Caco-2 (cell line): ENCODE results near the gene LARP1B. TPM values are rescaled to one million over a fixed set of nuclear protein-coding genes. Genes with fewer than 3 reads are reported as not detected.
A peak's percentile ranks its signal among the peaks of the same experiment; 100 is the strongest.
"Not testable (repeated sequence)": the region's sequence is repeated elsewhere in the genome, so short reads cannot be mapped to it uniquely, and the experiment has no call there.

Experiments
- BruUV-seq: library from RNA; stranded (reverse); fragments of 400-500 nt; replicated peaks from 2 replicates; lab custom pipeline; 2021; lab: Mats Ljungman, UMichigan
- CTCF ChIA-PET: fragments of 300-600 bp; sonication (Branson Sonifier 250); formaldehyde crosslinking; loops from one replicate; lab custom pipeline; 2022; ENCODE audit warnings: antibody characterized with exemption; lab: Charles Lee
- POLR2A ChIA-PET: fragments of 300-600 bp; sonication (Branson Sonifier 250); formaldehyde crosslinking; loops from one replicate; lab custom pipeline; 2022; ENCODE audit warnings: antibody characterized with exemption; lab: Charles Lee
- DNase-seq, 2 experiments: peaks; one replicate each; pipeline versions ENCODE4 v3.0.0 to v3.0.0-alpha.2; 2020 to 2022
- H3K27me3 ChIP-seq: replicated peaks from 2 replicates; pipeline ENCODE4 v1.6.0; 2011; ENCODE audit warnings: low read length; ENCODE audit not compliant: control insufficient read depth, insufficient read depth
- H3K36me3 ChIP-seq: 2 replicates; pipeline ENCODE4 v1.5.1; 2011; ENCODE audit warnings: low read length; ENCODE audit not compliant: control insufficient read depth, insufficient read depth
- H3K4me1 ChIP-seq: fragments of 250-450 bp; sonication (Bioruptor Pico); 2 replicates; pipeline ENCODE4 v1.5.1; 2020; ENCODE audit warnings: mild to moderate bottlenecking
- H3K4me3 ChIP-seq: 2 replicates; pipeline ENCODE4 v1.5.1; 2011; ENCODE audit warnings: low read depth, mild to moderate bottlenecking, control low read depth, low read length
- H3K9me3 ChIP-seq: fragments of 250-450 bp; sonication (Bioruptor Pico); 2 replicates; pipeline ENCODE4 v1.5.1; 2020; ENCODE audit warnings: mild to moderate bottlenecking, moderate library complexity
- H3K27ac Mint-ChIP-seq: one replicate; pipeline ENCODE4 v1.8.0; 2022; ENCODE audit warnings: mixed read lengths; ENCODE audit not compliant: unreplicated experiment
- H3K27me3 Mint-ChIP-seq: one replicate; pipeline ENCODE4 v1.8.0; 2022; ENCODE audit warnings: mixed read lengths; ENCODE audit not compliant: insufficient read depth, unreplicated experiment
- H3K36me3 Mint-ChIP-seq: one replicate; pipeline ENCODE4 v1.8.0; 2022; ENCODE audit warnings: mild to moderate bottlenecking, mixed read lengths; ENCODE audit not compliant: insufficient read depth, unreplicated experiment
- H3K4me1 Mint-ChIP-seq: one replicate; pipeline ENCODE4 v1.8.0; 2022; ENCODE audit warnings: low read depth, mixed read lengths; ENCODE audit not compliant: unreplicated experiment
- H3K4me3 Mint-ChIP-seq: one replicate; pipeline ENCODE4 v1.8.0; 2022; ENCODE audit warnings: mild to moderate bottlenecking, moderate library complexity, mixed read lengths; ENCODE audit not compliant: unreplicated experiment
- H3K9me3 Mint-ChIP-seq: one replicate; pipeline ENCODE4 v1.8.0; 2022; ENCODE audit warnings: mixed read lengths; ENCODE audit not compliant: unreplicated experiment
- CTCF ChIP-seq, 2 experiments: fragments of 200-600 bp in 1 of 2; IDR thresholded peaks; 1 replicate in 1 of 2; 2 replicates in 1 of 2; pipeline versions ENCODE4 v1.5.1 to v1.8.0; 2011 to 2022; ENCODE audit warnings: antibody characterized with exemption in 1 of 2, control low read depth in 1 of 2, inconsistent platforms in 1 of 2, low read depth in 1 of 2, low read length in 1 of 2, mild to moderate bottlenecking in 1 of 2, moderate library complexity in 1 of 2; ENCODE audit not compliant: insufficient read depth in 1 of 2, severe bottlenecking in 1 of 2, unreplicated experiment in 1 of 2
- intact Hi-C: fragments of 100-400 bp; cut with micrococcal nuclease; formaldehyde crosslinking; loops from one replicate; pipeline ENCODE4 v1.10.0; 2022; ENCODE audit not compliant: unreplicated experiment
- total RNA-seq: library from RNA; stranded (reverse); gene quantifications from 2 replicates; pipeline ENCODE4 v1.2.3, GENCODE V29; 2022

The LARP1B gene
- total RNA-seq, 1 experiment from 2014 or later = 23.6 TPM

DNA sequence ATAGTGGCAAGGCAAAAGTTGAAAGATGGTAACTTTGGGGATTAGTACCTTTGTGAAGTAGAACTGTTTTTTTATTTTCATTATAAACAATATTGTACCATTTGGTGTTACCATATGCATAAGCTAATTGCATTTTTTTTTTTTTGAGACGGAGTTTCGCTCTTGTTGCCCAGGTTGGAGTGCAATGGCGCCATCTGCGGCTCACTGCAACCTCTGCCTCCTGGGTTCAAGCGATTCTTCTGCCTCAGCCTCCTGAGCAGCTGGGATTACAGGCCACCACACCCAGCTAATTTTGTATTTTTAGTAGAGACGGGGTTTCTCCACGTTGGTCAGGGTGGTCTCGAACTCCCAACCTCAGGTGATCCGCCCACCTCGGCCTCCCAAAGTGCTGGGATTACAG is 9.9 kb upstream of the LARP1B start:
- H3K27ac Mint-ChIP-seq, H3K27me3 ChIP-seq, H3K4me3 ChIP-seq, H3K36me3 Mint-ChIP-seq, DNase-seq, BruUV-seq, H3K9me3 ChIP-seq, H3K4me3 Mint-ChIP-seq, CTCF ChIA-PET, H3K9me3 Mint-ChIP-seq, H3K36me3 ChIP-seq, H3K4me1 Mint-ChIP-seq, H3K27me3 Mint-ChIP-seq, H3K4me1 ChIP-seq: not testable (repeated sequence)
- TF ChIP-seq CTCF (IDR thresholded peaks at IDR 0.05; ENCODE audit: insufficient read depth in 1 of 2, low read depth in 1 of 2, low read length in 1 of 2, severe bottlenecking in 1 of 2, unreplicated experiment in 1 of 2) = peak in 1 of 2 experiments; percentile 19
- POLR2A ChIA-PET = interaction anchor here (1.3 kb wide), 1 partner anchor 9 kb away, joined by 3 read pairs; the partner anchor contains the start of gene LARP1B
- intact Hi-C loops = loop anchor here (10.0 kb wide), 1 partner anchor 246 kb away; no protein-coding TSS in a partner anchor

GRCh38 chr4:128054907-128055306 is 6.2 kb upstream of the LARP1B start:
- H3K27me3 ChIP-seq, POLR2A ChIA-PET, H3K4me1 Mint-ChIP-seq, H3K36me3 ChIP-seq, DNase-seq, H3K27me3 Mint-ChIP-seq, H3K9me3 Mint-ChIP-seq, H3K27ac Mint-ChIP-seq, H3K4me3 ChIP-seq, H3K36me3 Mint-ChIP-seq, H3K9me3 ChIP-seq, BruUV-seq, H3K4me1 ChIP-seq, CTCF ChIA-PET, H3K4me3 Mint-ChIP-seq: not testable (repeated sequence)
- intact Hi-C loops = loop anchor here (10.0 kb wide), 1 partner anchor 250 kb away; no protein-coding TSS in a partner anchor

DNA sequence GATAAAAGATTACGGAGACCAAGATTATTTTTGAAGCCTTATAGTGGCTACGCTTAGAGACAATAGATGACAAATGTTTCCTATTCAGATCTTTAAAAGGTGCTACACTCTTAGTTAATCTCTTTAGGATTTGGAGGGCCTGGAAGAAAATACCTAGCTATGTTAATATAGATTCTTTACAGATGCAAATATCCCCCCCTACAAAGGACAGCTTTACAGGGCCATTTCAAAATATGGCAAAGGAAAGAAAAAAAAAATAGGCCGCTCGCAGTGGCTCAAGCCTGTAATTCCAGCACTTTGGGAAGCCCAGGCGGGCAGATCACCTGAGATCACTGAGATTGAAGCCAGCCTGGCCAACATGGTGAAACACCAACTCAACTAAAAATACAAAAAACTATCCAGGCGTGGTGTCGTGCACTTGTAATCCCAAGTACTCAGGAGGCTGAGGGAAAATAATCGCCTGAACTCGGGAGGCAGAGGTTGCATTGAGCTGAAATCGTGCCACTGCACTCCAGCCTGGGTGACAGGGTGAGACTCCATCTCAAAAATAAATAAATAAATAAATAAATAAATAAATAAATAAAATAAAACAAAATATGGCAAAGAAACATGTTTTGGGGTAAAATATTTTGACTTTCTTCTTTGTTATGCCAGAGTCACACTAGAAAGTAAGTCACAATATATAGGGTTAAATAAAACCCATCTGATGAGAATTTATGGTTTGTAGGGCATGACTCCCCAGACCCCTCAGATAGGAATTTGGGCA is 5.5 kb upstream of the LARP1B start:
- H3K4me3 ChIP-seq, H3K9me3 Mint-ChIP-seq, H3K4me1 ChIP-seq, H3K27ac Mint-ChIP-seq, BruUV-seq, H3K27me3 Mint-ChIP-seq, H3K9me3 ChIP-seq, H3K36me3 Mint-ChIP-seq, H3K27me3 ChIP-seq, H3K4me3 Mint-ChIP-seq, H3K4me1 Mint-ChIP-seq, POLR2A ChIA-PET, DNase-seq, CTCF ChIA-PET, H3K36me3 ChIP-seq: not testable (repeated sequence)
- intact Hi-C loops = loop anchor here (10.0 kb wide), 1 partner anchor 251 kb away; no protein-coding TSS in a partner anchor

DNA sequence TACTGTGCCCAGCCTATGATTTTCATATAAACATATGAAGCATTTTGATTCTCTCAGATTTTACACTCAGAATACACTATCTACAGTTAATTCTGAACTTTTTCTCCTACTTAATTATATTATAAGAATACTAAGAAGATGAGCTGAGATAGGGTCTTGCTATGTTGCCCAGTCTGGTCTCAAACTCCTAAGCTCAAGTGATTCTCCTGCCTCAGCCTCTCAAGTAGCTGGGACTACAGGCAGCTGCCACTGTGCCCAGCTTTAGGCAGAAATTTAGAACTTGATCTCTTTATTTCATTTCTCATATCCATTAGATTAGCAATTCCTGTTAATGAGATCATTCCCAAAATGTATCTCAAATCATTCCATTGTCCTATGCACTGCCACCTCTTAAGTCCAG is 4.7 kb upstream of the LARP1B start:
- no peaks in the 10 kb centered on the region for H3K27me3 ChIP-seq
- Mint-ChIP-seq H3K4me1 (no peaks in the 10 kb centered on the region), H3K27ac (no peak overlapping the region), H3K36me3 (no peaks in the 10 kb centered on the region), H3K9me3 (no peaks in the 10 kb centered on the region), H3K27me3 (no peaks in the 10 kb centered on the region), H3K4me3 (no peak overlapping the region)
- DNase-seq = no peak
- no TSS peak for BruUV-seq
- no peak overlapping the region for H3K4me3 ChIP-seq
- ChIA-PET CTCF (no interaction called here), POLR2A (no interaction called here)
- H3K9me3 ChIP-seq = no peaks in the 10 kb centered on the region
- intact Hi-C loops = loop anchor here (10.0 kb wide), 1 partner anchor 252 kb away; no protein-coding TSS in a partner anchor
- no peaks in the 10 kb centered on the region for H3K36me3 ChIP-seq
- no peak for TF ChIP-seq CTCF (IDR thresholded peaks at IDR 0.05; ENCODE audit: insufficient read depth in 1 of 2, low read depth in 1 of 2, low read length in 1 of 2, severe bottlenecking in 1 of 2, unreplicated experiment in 1 of 2)
- no peaks in the 10 kb centered on the region for H3K4me1 ChIP-seq
